Upper lobe of left lung (tissue), 4 donors: ENCODE results near the gene RAPH1.

Source experiments
- CTCF ChIP-seq, 6 experiments: fragments of 450-650 bp in 4 of 6; fragments of 200-600 bp in 2 of 6; sonication (generic) in 2 of 6; IDR thresholded peaks; one replicate each; pipeline ENCODE4 v1.5.1; 2016 to 2019; ENCODE audit warnings: antibody characterized with exemption in 6 of 6
- POLR2AphosphoS5 ChIP-seq, 2 donors: sonication (generic); formaldehyde crosslinking; IDR thresholded peaks; one replicate each; pipeline ENCODE4 v1.5.1; 2017; ENCODE audit warnings: antibody characterized with exemption in 2 of 2

GRCh38 chr2:203361495-203361894 lies 173.6 kb downstream of the RAPH1 start:
- no peak for TF ChIP-seq CTCF (IDR thresholded peaks at IDR 0.05)
- TF ChIP-seq POLR2AphosphoS5 (IDR thresholded peaks at IDR 0.05): no peak
